Brain microvascular endothelial cell (primary cell): ENCODE data around the gene TRIM7.
A peak's percentile ranks its signal among the peaks of the same experiment; 100 is the strongest.
"Not testable (repeated sequence)": the region's sequence is repeated elsewhere in the genome, so short reads cannot be mapped to it uniquely, and the experiment has no call there.

Experiments
- DNase-seq: peaks from one replicate; pipeline ENCODE4 v3.0.0-alpha.2; 2020
- H3K27ac ChIP-seq: fragments of 250-450 bp; sonication (Bioruptor Pico); 2 replicates; pipeline ENCODE4 v1.5.1; 2020; ENCODE audit warnings: mild to moderate bottlenecking, moderate library complexity
- H3K27me3 ChIP-seq: fragments of 250-450 bp; sonication (Bioruptor Pico); replicated peaks from 2 replicates; pipeline ENCODE4 v1.5.1; 2020; ENCODE audit warnings: mild to moderate bottlenecking
- H3K36me3 ChIP-seq: fragments of 250-450 bp; sonication (Bioruptor Pico); replicated peaks from 2 replicates; pipeline ENCODE4 v1.5.1; 2020; ENCODE audit warnings: mild to moderate bottlenecking
- H3K4me3 ChIP-seq: 2 replicates; pipeline ENCODE4 v1.5.1; 2011; ENCODE audit warnings: low read depth, mild to moderate bottlenecking, control low read depth, low read length, moderate library complexity
- CTCF ChIP-seq: IDR thresholded peaks from 2 replicates; pipeline ENCODE4 v1.5.1; 2011; ENCODE audit warnings: low read depth, mild to moderate bottlenecking, moderate library complexity, low read length, control low read depth, inconsistent platforms; ENCODE audit errors: missing control alignments
- in situ Hi-C: cut with HindIII; loops from 2 replicates; pipeline ENCODE4 v1.10.0; 2017; ENCODE audit warnings: low sequenced_read_pairs, low pct_ligation_motif_present

The TRIM7 gene

GRCh38 chr5:181161534-181162175 lies 43.3 kb downstream of the TRIM7 start:
- Histone ChIP-seq H3K27me3 (no peaks in the 10 kb centered on the region), H3K27ac (peak overlapping the region; percentile 64), H3K36me3 (no peaks in the 10 kb centered on the region), H3K4me3 (no peak overlapping the region)
- no peak for DNase-seq
- in situ Hi-C loops = no loop called here
- no peak for TF ChIP-seq CTCF

DNA sequence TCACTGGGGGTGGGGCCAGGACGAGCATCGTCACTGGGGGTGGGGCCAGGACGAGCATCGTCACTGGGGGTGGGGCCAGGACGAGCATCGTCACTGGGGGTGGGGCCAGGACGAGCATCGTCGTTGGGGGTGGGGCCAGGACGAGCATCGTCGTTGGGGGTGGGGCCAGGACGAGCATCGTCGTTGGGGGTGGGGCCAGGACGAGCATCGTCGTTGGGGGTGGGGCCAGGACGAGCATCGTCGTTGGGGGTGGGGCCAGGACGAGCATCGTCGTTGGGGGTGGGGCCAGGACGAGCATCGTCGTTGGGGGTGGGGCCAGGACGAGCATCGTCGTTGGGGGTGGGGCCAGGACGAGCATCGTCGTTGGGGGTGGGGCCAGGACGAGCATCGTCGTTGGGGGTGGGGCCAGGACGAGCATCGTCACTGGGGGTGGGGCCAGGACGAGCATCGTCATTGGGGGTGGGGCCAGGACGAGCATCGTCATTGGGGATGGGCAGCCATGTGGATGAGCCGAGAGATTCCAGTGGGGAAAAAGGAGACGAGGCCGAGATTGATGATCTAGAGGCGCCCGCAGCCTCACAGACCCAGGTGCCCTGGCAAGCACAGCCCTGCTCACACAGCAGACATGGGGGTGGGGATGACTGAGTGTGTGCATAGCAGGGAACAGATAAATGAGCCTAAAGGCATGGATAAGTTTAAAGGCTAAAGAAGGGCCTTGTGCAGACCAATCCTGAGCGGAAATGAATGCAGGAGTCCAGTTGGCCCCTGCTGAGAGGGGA lies 44.1 kb downstream of the TRIM7 start:
- H3K27me3 ChIP-seq, H3K36me3 ChIP-seq, in situ Hi-C loops: not testable (repeated sequence)
- DNase-seq = peak; percentile 51
- peak overlapping the region; percentile 64 for H3K27ac ChIP-seq
- H3K4me3 ChIP-seq = peak overlapping the region; percentile 12

- Histone ChIP-seq H3K27ac (peak overlapping the region; percentile 91), H3K27me3 (no peaks in the 10 kb centered on the region), H3K4me3 (peak overlapping the region; percentile 53), H3K36me3 (no peaks in the 10 kb centered on the region)
- TF ChIP-seq CTCF = no peak
- in situ Hi-C loops = no loop called here
- DNase-seq = peak; percentile 22
Observed at GRCh38 chr5:181160152-181160754, 44.7 kb downstream of the TRIM7 start.

DNA sequence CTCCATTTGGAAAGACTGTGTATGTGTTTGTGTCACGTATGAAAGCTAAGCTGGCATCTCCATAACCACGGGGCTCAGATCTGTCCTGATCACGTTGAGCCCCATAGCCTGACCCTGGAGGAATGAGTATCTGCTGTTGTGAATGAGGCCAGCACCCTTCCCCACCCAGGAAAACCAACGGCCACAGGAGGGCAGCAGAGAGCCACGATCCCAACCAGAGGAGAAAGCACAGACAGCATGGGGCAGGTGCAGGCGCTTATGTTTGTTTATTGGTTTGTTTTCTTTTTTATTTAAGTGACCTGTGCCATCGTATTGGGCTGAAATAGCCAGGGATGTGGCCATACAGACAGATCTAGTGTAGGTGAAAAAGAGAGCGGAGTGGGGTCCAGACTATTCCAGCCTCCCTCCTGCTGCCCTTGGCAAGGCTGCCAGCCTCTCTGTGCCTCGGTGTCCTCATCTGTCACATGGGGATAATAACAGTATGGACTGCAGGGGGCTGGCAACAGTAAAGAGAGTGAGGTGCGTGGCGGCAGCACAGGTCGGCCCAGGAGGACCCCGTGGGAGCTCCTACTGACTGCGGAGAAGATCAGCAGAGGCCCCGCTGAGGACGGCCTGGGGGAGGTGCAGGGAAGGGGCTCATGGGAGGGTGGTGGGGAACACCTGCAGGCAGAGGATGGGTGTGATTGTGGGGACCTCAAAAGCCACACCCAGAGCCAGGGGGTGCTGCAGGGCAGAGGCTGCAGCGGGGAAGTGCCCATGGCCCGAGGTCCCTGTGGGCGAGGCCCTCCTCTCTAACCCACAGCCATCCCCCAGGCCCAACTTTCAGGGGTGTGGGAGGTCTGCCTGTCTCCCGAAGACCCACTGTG lies 45.5 kb downstream of the TRIM7 start:
- TF ChIP-seq CTCF = peak; percentile 95
- Histone ChIP-seq H3K4me3 (no peak overlapping the region), H3K36me3 (no peaks in the 10 kb centered on the region), H3K27me3 (no peaks in the 10 kb centered on the region), H3K27ac (no peak overlapping the region)
- in situ Hi-C loops = no loop called here
- peak; percentile 80 for DNase-seq

- no peaks in the 10 kb centered on the region for H3K36me3 ChIP-seq
- H3K27me3 ChIP-seq = no peaks in the 10 kb centered on the region
- TF ChIP-seq CTCF = no peak
- in situ Hi-C loops = no loop called here
- no peak overlapping the region for H3K4me3 ChIP-seq
- H3K27ac ChIP-seq = no peak overlapping the region
- DNase-seq = no peak
Observed at GRCh38 chr5:181158869-181159268, 46.1 kb downstream of the TRIM7 start.
